ENCODE results near the gene STAB1.

STAB1 gene, protein sequence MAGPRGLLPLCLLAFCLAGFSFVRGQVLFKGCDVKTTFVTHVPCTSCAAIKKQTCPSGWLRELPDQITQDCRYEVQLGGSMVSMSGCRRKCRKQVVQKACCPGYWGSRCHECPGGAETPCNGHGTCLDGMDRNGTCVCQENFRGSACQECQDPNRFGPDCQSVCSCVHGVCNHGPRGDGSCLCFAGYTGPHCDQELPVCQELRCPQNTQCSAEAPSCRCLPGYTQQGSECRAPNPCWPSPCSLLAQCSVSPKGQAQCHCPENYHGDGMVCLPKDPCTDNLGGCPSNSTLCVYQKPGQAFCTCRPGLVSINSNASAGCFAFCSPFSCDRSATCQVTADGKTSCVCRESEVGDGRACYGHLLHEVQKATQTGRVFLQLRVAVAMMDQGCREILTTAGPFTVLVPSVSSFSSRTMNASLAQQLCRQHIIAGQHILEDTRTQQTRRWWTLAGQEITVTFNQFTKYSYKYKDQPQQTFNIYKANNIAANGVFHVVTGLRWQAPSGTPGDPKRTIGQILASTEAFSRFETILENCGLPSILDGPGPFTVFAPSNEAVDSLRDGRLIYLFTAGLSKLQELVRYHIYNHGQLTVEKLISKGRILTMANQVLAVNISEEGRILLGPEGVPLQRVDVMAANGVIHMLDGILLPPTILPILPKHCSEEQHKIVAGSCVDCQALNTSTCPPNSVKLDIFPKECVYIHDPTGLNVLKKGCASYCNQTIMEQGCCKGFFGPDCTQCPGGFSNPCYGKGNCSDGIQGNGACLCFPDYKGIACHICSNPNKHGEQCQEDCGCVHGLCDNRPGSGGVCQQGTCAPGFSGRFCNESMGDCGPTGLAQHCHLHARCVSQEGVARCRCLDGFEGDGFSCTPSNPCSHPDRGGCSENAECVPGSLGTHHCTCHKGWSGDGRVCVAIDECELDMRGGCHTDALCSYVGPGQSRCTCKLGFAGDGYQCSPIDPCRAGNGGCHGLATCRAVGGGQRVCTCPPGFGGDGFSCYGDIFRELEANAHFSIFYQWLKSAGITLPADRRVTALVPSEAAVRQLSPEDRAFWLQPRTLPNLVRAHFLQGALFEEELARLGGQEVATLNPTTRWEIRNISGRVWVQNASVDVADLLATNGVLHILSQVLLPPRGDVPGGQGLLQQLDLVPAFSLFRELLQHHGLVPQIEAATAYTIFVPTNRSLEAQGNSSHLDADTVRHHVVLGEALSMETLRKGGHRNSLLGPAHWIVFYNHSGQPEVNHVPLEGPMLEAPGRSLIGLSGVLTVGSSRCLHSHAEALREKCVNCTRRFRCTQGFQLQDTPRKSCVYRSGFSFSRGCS (N-terminal part only)

DNA sequence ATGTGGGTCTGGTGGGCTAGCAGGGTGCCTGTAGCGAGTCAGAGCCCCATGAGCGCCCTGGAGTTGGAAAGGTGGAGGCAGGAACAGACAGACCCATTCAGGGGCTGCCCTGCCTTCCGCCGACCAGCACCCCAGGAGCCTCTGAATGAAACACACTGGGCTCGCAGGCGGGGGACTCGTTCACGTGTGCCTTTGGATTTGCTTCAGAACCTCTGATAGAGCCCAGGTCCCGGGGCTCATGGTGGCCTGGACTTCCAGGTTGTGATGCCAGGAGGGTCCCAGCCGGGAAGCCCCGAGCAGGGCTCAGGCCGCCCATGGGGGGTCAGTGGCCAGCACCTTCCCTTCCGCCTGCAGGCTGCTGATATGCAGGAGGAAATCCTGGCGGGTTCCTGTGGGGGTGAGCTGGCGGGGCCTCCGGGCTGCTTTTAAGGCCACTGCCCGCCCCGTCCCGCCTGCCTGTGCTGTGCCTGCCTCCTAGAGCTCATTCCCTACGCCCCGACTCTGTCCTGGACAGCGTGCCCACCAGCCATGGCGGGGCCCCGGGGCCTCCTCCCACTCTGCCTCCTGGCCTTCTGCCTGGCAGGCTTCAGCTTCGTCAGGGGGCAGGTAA lies at the start of gene STAB1:
Gene STAB1, plus strand, starts transcription at position 453 of the 610 bp plus-strand sequence. Its CDS starts 76 bp downstream, at position 529.
- no peak for TF ChIP-seq POLR2A (IDR thresholded peaks at IDR 0.05; ENCODE audit: low read depth, low read length)
- no peak for FAIRE-seq
- no peak for DNase-seq (ENCODE audit: insufficient read length, low spot score)

DNA sequence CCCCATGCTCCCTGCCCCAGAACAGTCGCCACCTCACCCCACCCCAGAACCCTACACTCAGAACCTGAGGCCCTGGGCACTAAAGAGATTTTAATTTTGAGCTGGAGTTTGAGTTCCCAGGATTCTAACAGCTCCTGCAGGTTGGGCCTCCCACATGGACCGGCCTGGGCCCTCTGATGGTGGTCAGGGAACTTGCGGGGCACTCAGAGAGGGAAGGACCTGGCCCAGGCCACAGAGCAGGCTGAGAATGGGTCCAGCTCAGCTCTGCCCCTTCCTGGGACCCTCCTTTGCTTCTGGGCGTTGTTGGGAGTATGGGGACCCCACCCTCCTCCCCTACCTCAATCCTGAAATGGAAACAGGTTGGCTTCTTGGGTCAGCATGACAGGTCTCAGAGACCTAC lies 49.1 kb upstream of the STAB1 start:
- DNase-seq (ENCODE audit: insufficient read length, low spot score) = no peak
- no peak for TF ChIP-seq POLR2A (IDR thresholded peaks at IDR 0.05; ENCODE audit: low read depth, low read length)
- FAIRE-seq = no peak

DNA sequence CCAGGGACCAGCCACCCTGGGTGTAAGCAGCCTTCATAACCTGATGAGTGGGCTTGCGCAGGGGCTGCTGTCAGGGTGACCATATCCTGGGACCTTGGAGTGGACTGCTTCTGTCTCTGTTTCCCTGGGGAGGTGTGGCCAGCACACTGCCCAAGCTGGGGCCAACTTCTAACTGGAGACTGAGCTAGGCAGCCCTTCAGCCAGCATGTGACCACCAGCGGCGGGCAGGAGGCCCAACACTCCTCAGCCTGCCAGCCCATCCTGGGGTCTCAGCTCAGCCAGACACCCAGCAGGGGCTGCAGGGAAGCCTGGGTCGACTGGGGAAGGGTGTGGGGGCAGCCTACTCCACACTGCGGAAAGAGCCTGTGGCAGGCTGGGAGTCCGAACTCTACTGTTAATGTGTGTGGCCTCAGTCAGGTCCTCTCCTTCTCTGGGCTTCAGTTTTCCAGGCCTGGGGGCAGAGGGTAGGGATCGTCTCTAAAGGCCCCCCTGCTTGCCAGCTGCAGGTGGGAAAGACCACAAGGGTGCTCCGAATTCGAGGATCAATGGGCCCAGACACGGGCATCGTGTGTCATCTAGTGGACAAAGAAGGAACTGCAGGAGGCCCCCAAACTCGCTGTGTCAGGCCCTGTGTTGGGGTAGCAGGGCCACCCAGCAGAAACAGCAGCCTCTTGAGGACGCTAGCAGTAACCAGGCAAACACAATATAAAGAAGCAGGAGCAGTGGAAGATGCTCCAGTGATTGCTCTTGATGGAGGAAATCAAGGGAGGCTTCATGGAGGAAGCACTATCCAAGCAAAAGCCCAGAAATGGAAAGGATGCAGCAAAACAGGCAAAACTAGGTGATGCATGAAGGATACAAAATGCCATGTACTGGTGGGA lies 48.3 kb upstream of the STAB1 start:
- FAIRE-seq (no peak), DNase-seq (ENCODE audit: insufficient read length, low spot score) (peak; percentile 67)
- no peak for TF ChIP-seq POLR2A (IDR thresholded peaks at IDR 0.05; ENCODE audit: low read depth, low read length)

DNA sequence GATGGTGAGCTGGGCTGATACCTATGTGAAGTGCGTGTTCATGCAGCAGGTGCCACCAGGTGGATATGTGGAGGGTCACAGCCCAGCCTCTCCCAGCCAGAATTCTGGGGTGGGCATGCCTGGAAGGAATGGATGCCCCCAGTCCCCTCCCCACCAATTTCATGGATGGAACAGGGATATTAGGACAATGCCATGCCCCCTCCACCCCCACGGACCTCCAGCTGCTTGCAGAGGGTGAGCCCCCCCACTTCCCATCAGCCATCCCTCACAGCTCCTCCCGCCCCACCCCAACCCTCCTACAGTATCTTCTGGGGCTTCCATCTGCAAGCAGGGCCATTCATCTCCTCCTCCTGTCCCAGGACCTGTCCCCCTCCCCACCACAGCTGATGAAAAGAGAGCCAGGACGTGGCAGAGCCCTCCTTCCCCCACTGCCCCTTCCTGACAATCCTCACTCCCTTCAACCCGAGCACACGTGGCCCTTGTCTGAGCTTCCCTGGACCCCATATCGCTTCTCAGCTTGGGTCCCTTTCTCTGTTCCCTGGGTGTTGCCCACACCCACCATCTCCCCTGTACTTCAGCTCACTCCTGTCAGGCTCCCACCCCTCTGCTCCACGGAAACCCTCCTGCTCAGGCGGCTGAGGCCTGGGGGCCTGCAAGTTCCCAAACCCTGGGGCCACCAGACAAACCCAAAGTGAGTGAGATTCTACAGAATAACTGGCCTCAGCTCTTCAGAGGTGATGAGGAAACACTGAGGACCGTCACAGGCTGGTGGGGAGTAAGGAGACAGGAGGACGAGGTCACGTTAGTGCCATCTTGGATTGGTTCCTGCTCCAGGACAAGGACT lies 47.4 kb upstream of the STAB1 start:
- no peak for TF ChIP-seq POLR2A (IDR thresholded peaks at IDR 0.05; ENCODE audit: low read depth, low read length)
- DNase-seq (ENCODE audit: insufficient read length, low spot score) (no peak), FAIRE-seq (no peak)

DNA sequence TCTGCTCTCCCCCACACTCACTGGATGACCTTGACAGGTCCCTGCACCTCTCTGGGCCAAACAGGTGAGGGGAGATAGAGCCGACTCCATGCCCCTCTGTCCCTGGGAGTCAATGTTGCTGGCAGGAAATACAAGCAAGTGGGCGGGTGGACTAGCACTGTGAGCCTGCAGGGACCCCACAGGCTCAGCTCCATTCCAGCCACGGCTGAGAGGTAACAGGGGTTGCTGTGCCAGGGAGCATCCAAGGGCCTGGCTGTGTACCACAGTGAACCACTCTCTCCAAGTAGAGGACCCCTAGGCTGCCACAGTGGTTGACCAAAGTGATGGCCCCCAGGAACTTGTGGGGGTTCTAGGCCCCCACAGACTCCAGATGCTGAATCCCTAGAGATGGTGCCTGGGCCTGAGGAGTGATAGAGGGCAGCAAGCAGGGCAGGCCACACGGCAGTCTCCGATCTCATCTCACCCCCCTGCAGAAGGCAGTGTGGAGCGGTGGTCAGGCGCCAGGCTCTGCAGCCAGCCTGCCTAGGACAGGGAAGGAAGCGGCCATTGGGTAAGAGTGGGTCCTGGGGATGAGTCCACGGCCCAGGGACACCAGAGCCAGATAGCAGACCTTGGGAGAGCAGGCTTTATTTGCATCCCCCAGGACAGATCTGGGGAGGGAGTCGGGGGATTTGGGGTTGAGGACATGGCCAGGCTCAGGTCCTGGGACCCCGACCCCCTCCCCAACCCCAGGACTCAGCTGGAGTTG lies 44.5 kb upstream of the STAB1 start:
- no peak for TF ChIP-seq POLR2A (IDR thresholded peaks at IDR 0.05; ENCODE audit: low read depth, low read length)
- FAIRE-seq (no peak), DNase-seq (ENCODE audit: insufficient read length, low spot score) (no peak)

DNA sequence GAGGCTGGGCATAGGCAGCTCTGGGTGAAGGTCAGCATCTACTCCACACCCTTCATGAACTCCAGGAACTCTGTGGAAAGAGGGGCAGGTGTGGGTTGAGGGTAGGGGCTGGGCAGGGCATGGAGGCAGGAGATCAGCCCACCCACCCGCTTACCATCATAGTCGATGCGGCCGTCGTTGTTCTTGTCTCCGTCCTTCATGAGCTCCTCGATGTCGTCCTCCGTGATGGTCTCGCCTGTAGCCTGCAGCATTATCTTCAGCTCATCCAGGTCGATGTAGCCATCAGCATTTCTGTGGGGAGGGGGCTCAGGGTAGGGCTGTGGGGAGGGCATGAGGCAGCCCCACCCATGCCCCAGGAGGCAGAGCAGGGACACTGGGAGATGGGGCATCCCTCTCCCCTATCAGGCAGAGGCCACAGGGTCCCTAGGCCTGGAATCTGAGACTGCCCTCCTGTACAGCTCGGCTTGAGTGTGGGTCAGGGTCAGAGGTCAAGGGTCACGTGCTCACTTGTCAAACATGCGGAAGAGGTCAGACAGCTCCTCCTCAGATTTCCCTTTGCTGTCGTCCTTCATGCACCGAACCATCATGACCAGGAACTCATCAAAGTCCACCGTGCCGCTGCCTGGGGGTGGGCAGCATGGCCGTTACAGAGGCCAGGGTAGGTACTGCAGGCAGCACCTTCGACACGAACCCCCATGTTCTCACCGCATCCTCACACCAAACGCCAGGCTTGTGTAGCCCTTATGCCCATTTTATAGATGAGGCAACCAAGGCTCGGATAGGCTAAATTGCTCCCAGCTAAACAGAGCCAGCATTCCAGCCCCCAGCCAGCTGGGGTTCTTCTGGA lies 43.7 kb upstream of the STAB1 start:
- no peak for DNase-seq (ENCODE audit: insufficient read length, low spot score)
- no peak for TF ChIP-seq POLR2A (IDR thresholded peaks at IDR 0.05; ENCODE audit: low read depth, low read length)
- no peak for FAIRE-seq

DNA sequence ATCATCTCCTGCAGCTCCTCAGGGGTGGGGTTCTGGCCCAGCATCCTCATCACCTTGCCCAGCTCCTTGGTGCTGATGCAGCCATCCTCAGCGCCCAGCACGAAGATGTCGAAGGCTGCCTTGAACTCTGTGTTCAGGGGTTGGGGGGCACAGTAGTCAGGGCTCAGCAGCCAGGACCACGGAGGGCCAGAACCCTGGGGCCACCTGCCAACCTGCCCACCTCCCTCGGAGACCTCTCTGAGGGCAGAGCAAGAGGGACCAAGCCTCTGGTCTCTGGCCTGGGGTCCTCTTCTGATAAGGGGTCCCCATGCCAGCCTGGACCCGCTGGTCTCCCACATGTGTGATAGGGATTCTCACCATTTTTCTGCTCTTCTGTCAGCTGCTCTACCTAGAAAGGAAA lies 43.0 kb upstream of the STAB1 start:
- TF ChIP-seq POLR2A (IDR thresholded peaks at IDR 0.05; ENCODE audit: low read depth, low read length) = no peak
- FAIRE-seq (no peak), DNase-seq (ENCODE audit: insufficient read length, low spot score) (no peak)

DNA sequence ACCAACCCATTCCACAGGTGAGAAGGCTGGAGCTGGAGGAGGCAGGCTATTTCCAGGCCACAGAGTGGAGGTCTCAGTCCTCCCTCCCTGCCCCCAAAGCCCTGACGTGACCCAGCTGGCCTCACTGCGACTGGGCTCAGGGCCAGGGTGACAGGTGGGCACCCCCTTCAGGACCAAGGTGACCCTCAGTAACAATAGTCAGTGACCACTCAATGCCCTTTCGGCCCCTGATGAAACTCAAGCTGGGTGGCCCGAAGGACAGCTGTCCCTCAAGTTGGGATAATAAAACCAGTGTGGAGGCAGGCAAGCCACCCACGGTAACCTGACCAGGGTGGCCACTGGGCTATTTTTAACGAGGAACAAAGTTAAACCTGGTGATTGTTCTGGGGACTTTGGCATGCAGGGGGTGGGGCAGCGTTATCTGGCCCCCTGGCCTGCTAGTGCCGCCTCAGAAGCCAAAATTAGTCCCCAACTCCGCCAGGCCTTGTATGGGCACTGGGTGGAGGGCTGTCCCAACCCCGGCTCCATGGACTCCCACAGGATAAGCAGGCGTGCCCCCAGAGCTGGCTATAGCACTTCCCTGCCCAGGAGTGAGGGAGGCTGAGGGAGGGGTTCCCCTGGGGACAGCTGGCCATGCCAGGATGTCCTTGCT lies 42.4 kb upstream of the STAB1 start:
- no peak for DNase-seq (ENCODE audit: insufficient read length, low spot score)
- TF ChIP-seq POLR2A (IDR thresholded peaks at IDR 0.05; ENCODE audit: low read depth, low read length) = no peak
- FAIRE-seq = no peak

DNA sequence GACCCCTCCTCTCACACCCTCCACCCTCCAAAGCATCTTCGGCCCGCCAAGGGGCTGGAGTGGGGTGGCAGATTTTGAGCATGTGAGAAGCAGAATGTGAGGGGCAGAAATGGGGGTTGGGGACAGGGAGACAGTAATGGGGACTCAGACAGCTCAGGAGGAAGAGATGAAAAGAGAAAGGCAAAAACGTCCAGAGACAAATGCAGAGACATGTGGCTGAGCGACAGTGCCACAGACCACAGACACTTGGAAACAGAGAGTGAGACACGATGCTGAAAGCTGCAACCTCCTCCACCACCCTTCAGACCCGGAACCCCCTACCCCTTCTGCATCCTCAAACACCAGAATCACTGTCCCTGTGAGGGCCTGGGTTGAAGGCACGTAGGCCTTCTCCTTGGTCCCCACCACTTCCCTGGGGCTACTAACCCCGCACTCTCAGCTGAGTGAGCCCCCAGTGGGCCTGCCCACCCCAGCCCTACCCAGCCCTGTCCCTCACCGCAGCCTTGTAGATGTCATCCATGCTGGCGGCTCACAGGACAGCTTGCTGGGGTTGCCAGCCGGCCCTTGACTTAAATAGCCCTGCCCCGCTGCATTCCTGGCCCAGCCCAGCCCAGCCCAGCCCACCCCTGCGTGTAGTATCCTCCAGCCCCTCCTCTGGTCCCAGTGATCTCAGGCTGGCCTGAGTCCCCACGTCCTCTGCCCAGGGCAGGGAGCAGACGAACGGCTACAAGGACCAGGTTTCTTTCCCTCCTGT lies 41.5 kb upstream of the STAB1 start, which contains the start of gene TNNC1:
Gene TNNC1, minus strand, starts transcription at position 546 of the 754 bp plus-strand sequence. Its CDS starts 26 bp downstream, at position 520.
- DNase-seq (ENCODE audit: insufficient read length, low spot score) = no peak
- TF ChIP-seq POLR2A (IDR thresholded peaks at IDR 0.05; ENCODE audit: low read depth, low read length) = no peak
- FAIRE-seq = no peak
